Vagina (tissue), 2 donors: Measurements from ENCODE around the gene CRAMP1. TPM values are rescaled to one million over a fixed set of nuclear protein-coding genes. Genes with fewer than 3 reads are reported as not detected.

Experiments used
- DNase-seq, 2 donors: peaks; one replicate each; pipeline ENCODE4 v3.0.0-alpha.2; 2017; ENCODE audit errors: extremely low spot score in 2 of 2
- H3K27ac ChIP-seq: fragments of 200-600 bp; sonication (generic); one replicate; pipeline ENCODE4 v1.5.1; 2019
- H3K27me3 ChIP-seq: fragments of 200-600 bp; sonication (generic); one replicate; pipeline ENCODE4 v1.5.1; 2019
- H3K36me3 ChIP-seq, 2 donors: fragments of 200-600 bp; sonication (generic); one replicate each; pipeline ENCODE4 v1.5.1; 2017 to 2019
- H3K4me1 ChIP-seq: fragments of 200-600 bp; sonication (generic); one replicate; pipeline ENCODE4 v1.5.1; 2019
- H3K4me3 ChIP-seq, 2 donors: fragments of 200-600 bp; sonication (generic); 1 replicate in 1 of 2; 2 replicates in 1 of 2; pipeline ENCODE4 v1.5.1; 2016 to 2019
- H3K9me3 ChIP-seq: fragments of 200-600 bp; sonication (generic); one replicate; pipeline ENCODE4 v1.5.1; 2019
- CTCF ChIP-seq, 3 experiments: fragments of 450-650 bp in 2 of 3; fragments of 200-600 bp in 1 of 3; sonication (generic) in 1 of 3; IDR thresholded peaks; one replicate each; pipeline ENCODE4 v1.5.1; 2017 to 2019; ENCODE audit warnings: antibody characterized with exemption in 3 of 3, mild to moderate bottlenecking in 2 of 3, moderate library complexity in 2 of 3
- POLR2A ChIP-seq, 2 donors: fragments of 450-650 bp; IDR thresholded peaks; one replicate each; pipeline ENCODE4 v1.6.1; 2017; ENCODE audit warnings: antibody characterized with exemption in 2 of 2, mild to moderate bottlenecking in 2 of 2, moderate library complexity in 2 of 2
- POLR2AphosphoS5 ChIP-seq, 2 donors: sonication (generic); formaldehyde crosslinking; IDR thresholded peaks; one replicate each; pipeline ENCODE4 v1.9.0; 2017; ENCODE audit warnings: antibody characterized with exemption in 2 of 2, mild to moderate bottlenecking in 2 of 2, low read depth in 1 of 2; ENCODE audit not compliant: insufficient read depth in 1 of 2
- intact Hi-C: fragments of 100-400 bp; cut with DNase I; formaldehyde crosslinking; loops from one replicate; pipeline ENCODE4 v1.15.1; 2023
- total RNA-seq: library from RNA; depleted of rRNA; stranded (reverse); fragments of >200 nt; gene quantifications from one replicate; pipeline ENCODE4 v1.2.3, GENCODE V29; 2016

The CRAMP1 gene
- total RNA-seq, 1 donor from 2014 or later: 13.8 TPM

GRCh38 chr16:1640261-1640941 is 28.2 kb downstream of the CRAMP1 start:
- Histone ChIP-seq H3K27ac (no peak overlapping the region), H3K27me3 (no peaks in the 10 kb centered on the region), H3K4me1 (peaks cover 2% of the 10 kb centered on the region), H3K36me3 (peaks cover 0 to 50% of the 10 kb centered on the region in 2 donors), H3K4me3 (no peak overlapping the region), H3K9me3 (no peaks in the 10 kb centered on the region)
- no peak for DNase-seq
- intact Hi-C loops: no loop called here
- TF ChIP-seq POLR2A (IDR thresholded peaks at IDR 0.05): no peak
- no peak for TF ChIP-seq POLR2AphosphoS5 (IDR thresholded peaks at IDR 0.05; ENCODE audit: insufficient read depth in 1 of 2, low read depth in 1 of 2)
- no peak for TF ChIP-seq CTCF (IDR thresholded peaks at IDR 0.05)

- Histone ChIP-seq H3K4me1 (peaks cover 11% of the 10 kb centered on the region), H3K36me3 (peaks cover 0 to 49% of the 10 kb centered on the region in 2 donors), H3K27me3 (no peaks in the 10 kb centered on the region), H3K9me3 (no peaks in the 10 kb centered on the region), H3K27ac (no peak overlapping the region), H3K4me3 (no peak overlapping the region)
- no peak for DNase-seq
- intact Hi-C loops: no loop called here
- TF ChIP-seq POLR2AphosphoS5 (IDR thresholded peaks at IDR 0.05; ENCODE audit: insufficient read depth in 1 of 2, low read depth in 1 of 2) (no peak), CTCF (IDR thresholded peaks at IDR 0.05) (no peak), POLR2A (IDR thresholded peaks at IDR 0.05) (no peak)
Observed at GRCh38 chr16:1641261-1641660, 29.1 kb downstream of the CRAMP1 start.

GRCh38 chr16:1642148-1642547 is 30.0 kb downstream of the CRAMP1 start:
- no peaks in the 10 kb centered on the region for H3K9me3 ChIP-seq
- H3K36me3 ChIP-seq: peaks cover 0 to 49% of the 10 kb centered on the region in 2 donors
- H3K4me3 ChIP-seq: no peak overlapping the region
- peaks cover 16% of the 10 kb centered on the region for H3K4me1 ChIP-seq
- H3K27me3 ChIP-seq: no peaks in the 10 kb centered on the region
- no peak overlapping the region for H3K27ac ChIP-seq
- intact Hi-C loops: no loop called here
- no peak for DNase-seq
- no peak for TF ChIP-seq CTCF (IDR thresholded peaks at IDR 0.05)
- no peak for TF ChIP-seq POLR2A (IDR thresholded peaks at IDR 0.05)
- no peak for TF ChIP-seq POLR2AphosphoS5 (IDR thresholded peaks at IDR 0.05; ENCODE audit: insufficient read depth in 1 of 2, low read depth in 1 of 2)

- H3K27me3 ChIP-seq: no peaks in the 10 kb centered on the region
- no peaks in the 10 kb centered on the region for H3K9me3 ChIP-seq
- H3K4me3 ChIP-seq: no peak overlapping the region
- H3K27ac ChIP-seq: no peak overlapping the region
- H3K4me1 ChIP-seq: peaks cover 16% of the 10 kb centered on the region
- peaks cover 0 to 46% of the 10 kb centered on the region in 2 donors for H3K36me3 ChIP-seq
- TF ChIP-seq CTCF (IDR thresholded peaks at IDR 0.05): no peak
- TF ChIP-seq POLR2AphosphoS5 (IDR thresholded peaks at IDR 0.05; ENCODE audit: insufficient read depth in 1 of 2, low read depth in 1 of 2): no peak
- TF ChIP-seq POLR2A (IDR thresholded peaks at IDR 0.05): no peak
- no peak for DNase-seq
- intact Hi-C loops: no loop called here
Observed at GRCh38 chr16:1642753-1643152, 30.6 kb downstream of the CRAMP1 start.

GRCh38 chr16:1643521-1643920 is 31.4 kb downstream of the CRAMP1 start:
- H3K27me3 ChIP-seq: no peaks in the 10 kb centered on the region
- no peak for DNase-seq
- H3K27ac ChIP-seq: no peak overlapping the region
- no peak for TF ChIP-seq CTCF (IDR thresholded peaks at IDR 0.05)
- no peak for TF ChIP-seq POLR2A (IDR thresholded peaks at IDR 0.05)
- TF ChIP-seq POLR2AphosphoS5 (IDR thresholded peaks at IDR 0.05; ENCODE audit: insufficient read depth in 1 of 2, low read depth in 1 of 2): no peak
- peaks cover 16% of the 10 kb centered on the region for H3K4me1 ChIP-seq
- peaks cover 0 to 38% of the 10 kb centered on the region in 2 donors for H3K36me3 ChIP-seq
- intact Hi-C loops: no loop called here
- no peaks in the 10 kb centered on the region for H3K9me3 ChIP-seq
- no peak overlapping the region for H3K4me3 ChIP-seq
